Parietal lobe (tissue), 2 donors: ENCODE measurements around the gene ARHGAP45. TPM values are rescaled to one million over a fixed set of nuclear protein-coding genes. Genes with fewer than 3 reads are reported as not detected.

Experiments used
- small RNA-seq: library from RNA; depleted of rRNA; stranded (forward); fragments of <200 nt; gene quantifications from one replicate; pipeline ENCODE3, GENCODE V24; 2014; ENCODE audit warnings: low replicate concordance
- total RNA-seq: library from RNA; depleted of rRNA; stranded (reverse); fragments of >200 nt; gene quantifications from one replicate; pipeline ENCODE4 v1.2.3, GENCODE V29; 2014

The ARHGAP45 gene
- total RNA-seq = 2.8 TPM

GRCh38 chr19:1066748-1067340 is at the start of gene ARHGAP45:
Gene ARHGAP45, plus strand, starts transcription at chr19:1067167. Its CDS starts 239 bp downstream, at chr19:1067406.

GRCh38 chr19:1020868-1021425 is 46.0 kb upstream of the ARHGAP45 start, which contains the start of gene TMEM259:
Gene TMEM259, minus strand, starts transcription at chr19:1021123. Its CDS starts 127 bp downstream, at chr19:1020996.

DNA sequence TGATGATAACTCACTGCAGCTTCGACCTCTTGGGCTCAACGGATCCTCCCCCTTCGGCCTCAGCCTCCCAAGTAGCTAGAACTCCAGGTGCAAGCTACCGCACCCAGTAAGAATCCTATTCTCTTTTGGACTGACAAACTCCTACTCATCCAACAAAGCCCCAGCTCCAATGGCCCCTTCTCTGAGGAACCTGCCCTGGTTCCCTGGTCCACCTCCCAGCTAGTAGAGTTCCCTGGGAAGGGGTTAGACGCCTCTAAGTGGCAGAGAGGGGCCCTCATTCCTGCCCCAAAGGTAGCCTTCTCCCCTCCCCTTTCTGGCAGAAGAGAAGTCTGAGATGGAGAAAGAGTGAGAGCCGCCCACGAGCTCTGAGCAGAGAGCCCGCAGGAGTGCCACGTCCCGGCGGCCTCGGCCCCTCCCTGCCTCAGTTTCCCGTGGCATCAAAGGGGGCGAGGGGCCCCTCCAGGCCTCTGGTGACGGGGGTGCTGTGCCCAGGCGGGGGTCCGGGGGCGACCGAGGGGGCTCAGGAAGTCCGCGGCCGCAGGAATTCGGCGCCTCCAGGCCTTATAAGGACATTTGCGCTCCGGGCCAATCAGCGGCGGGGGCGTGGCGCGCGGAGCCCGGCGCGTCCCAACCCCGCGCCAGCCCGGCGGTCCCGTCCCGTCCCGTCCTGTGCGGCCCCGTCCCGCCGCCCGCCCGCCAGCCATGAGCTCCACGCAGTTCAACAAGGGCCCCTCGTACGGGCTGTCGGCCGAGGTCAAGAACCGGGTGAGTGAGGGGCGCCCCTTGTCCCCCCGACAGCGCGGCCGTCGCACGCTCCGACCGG is 40.8 kb upstream of the ARHGAP45 start, which contains the start of gene CNN2:
CNN2 (plus strand) TSS at position 649 of the 823 bp plus-strand sequence; CDS start at position 703, 54 bp downstream.

DNA sequence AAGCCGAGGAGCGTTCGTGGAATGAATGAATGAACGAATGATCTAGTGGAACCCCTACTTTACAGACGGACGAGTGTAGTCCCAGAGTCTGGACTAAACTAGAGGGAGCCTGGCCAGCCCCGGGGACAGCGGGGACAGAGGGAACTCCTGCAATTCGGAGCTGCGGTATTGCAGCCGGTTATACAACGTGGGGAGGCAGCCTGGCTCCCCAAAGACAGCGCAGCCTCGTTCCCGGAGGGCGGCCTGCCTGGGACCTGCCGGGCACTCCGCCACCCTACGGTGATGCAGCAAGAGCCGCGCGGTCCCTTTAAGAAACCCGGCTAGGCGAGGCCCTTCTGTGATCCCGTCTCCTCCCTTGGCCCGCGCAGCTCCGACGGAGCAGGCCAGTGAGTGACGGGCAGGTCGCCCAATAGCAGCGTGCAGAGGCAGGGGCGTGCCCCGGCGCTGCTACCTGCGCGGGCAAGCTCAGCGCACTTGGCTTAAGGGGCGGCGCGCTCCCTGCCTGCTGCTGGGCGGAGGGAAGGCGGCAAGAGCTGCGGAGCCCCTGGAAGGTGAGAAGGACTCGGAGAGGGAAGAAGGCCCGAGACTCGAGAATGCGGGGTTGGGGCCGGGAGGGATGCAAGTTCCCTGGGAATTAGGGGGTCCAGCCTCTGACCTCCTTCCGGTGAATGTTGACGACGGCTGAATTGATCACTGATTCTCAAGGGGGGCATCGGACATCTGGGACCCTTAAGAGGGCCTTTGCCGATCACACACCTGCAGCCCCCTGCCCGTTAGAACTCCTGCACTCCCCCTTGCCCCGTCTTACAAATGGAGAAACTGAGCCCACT is 27.1 kb upstream of the ARHGAP45 start, which contains the start of gene ABCA7:
ABCA7 (plus strand) TSS at position 462 of the 830 bp plus-strand sequence. CDS start 1,255 bp downstream, outside the sequence.

GRCh38 chr19:1094978-1095701 is 28.2 kb downstream of the ARHGAP45 start, which contains the start of gene POLR2E:
Gene POLR2E, minus strand, starts transcription at chr19:1095375. Its CDS starts 60 bp downstream, at chr19:1095315.

GRCh38 chr19:1103708-1104310 is 36.8 kb downstream of the ARHGAP45 start, which contains the start of gene GPX4:
Gene GPX4, plus strand, starts transcription at chr19:1103994. Its CDS starts 50 bp downstream, at chr19:1104044.

Small RNA genes lying within 50 kb of the gene (small RNA-seq; reads per million reads assigned to genes)
- gene RNU6-2 = not detected

Other genes starting within 250 kb of the ARHGAP45 start
- 98.3 TPM for gene PLPPR3, start 245.2 kb upstream of the ARHGAP45 start, total RNA-seq
- gene AZU1, start 239.3 kb upstream of the ARHGAP45 start, total RNA-seq = 0.94 TPM
- gene PRTN3, start 226.2 kb upstream of the ARHGAP45 start, total RNA-seq = 0.94 TPM
- gene ELANE, start 214.9 kb upstream of the ARHGAP45 start, total RNA-seq = not detected
- 0.31 TPM for gene CFD, start 207.5 kb upstream of the ARHGAP45 start, total RNA-seq
- 35.4 TPM for gene MED16, start 174.0 kb upstream of the ARHGAP45 start, total RNA-seq
- gene RNU6-9, start 173.7 kb upstream of the ARHGAP45 start, total RNA-seq = not detected
- 29.1 TPM for gene R3HDM4, start 153.9 kb upstream of the ARHGAP45 start, total RNA-seq
- not detected for gene KISS1R, start 149.8 kb upstream of the ARHGAP45 start, total RNA-seq
- 11.3 TPM for gene ARID3A, start 141.1 kb upstream of the ARHGAP45 start, total RNA-seq
- 36.0 TPM for gene WDR18, start 82.8 kb upstream of the ARHGAP45 start, total RNA-seq
- not detected for gene GRIN3B, start 66.7 kb upstream of the ARHGAP45 start, total RNA-seq
- 59.8 TPM for gene TMEM259, start 46.0 kb upstream of the ARHGAP45 start, total RNA-seq
- gene RNU6-2, start 45.6 kb upstream of the ARHGAP45 start, total RNA-seq = not detected
- gene CNN2, start 40.6 kb upstream of the ARHGAP45 start, total RNA-seq = 6.3 TPM
- 4.4 TPM for gene ABCA7, start 27.1 kb upstream of the ARHGAP45 start, total RNA-seq
- 37.6 TPM for gene POLR2E, start 28.2 kb downstream of the ARHGAP45 start, total RNA-seq
- 107 TPM for gene GPX4, start 36.8 kb downstream of the ARHGAP45 start, total RNA-seq
- 8.1 TPM for gene SBNO2, start 107.1 kb downstream of the ARHGAP45 start, total RNA-seq
- gene STK11, start 138.6 kb downstream of the ARHGAP45 start, total RNA-seq = 43.2 TPM
- 15.3 TPM for gene CBARP, start 170.8 kb downstream of the ARHGAP45 start, total RNA-seq
- gene ATP5F1D, start 174.6 kb downstream of the ARHGAP45 start, total RNA-seq = 15.7 TPM
- 24.4 TPM for gene MIDN, start 181.4 kb downstream of the ARHGAP45 start, total RNA-seq
- gene CIRBP, start 202.2 kb downstream of the ARHGAP45 start, total RNA-seq = 380 TPM
- gene FAM174C, start 208.4 kb downstream of the ARHGAP45 start, total RNA-seq = 8.1 TPM
- gene EFNA2, start 218.7 kb downstream of the ARHGAP45 start, total RNA-seq = 7.5 TPM